Esophagus muscularis mucosa (tissue), 4 donors: Measurements from ENCODE around the gene CDC14B. TPM values are rescaled to one million over a fixed set of nuclear protein-coding genes. Genes with fewer than 3 reads are reported as not detected.

Experiments used
- DNase-seq: peaks from one replicate; pipeline ENCODE4 v3.0.0-alpha.2; 2017; ENCODE audit errors: extremely low spot score
- H3K27ac ChIP-seq, 4 donors: fragments of 200-600 bp; sonication (generic); replicated peaks in 1 of 4; 1 replicate in 3 of 4; 2 replicates in 1 of 4; pipeline ENCODE4 v1.5.1; 2016 to 2019; ENCODE audit warnings: mild to moderate bottlenecking in 1 of 4
- H3K27me3 ChIP-seq, 4 donors: fragments of 200-600 bp; sonication (generic); one replicate each; pipeline versions ENCODE4 v1.5.1 to v1.6.0; 2016 to 2019
- H3K36me3 ChIP-seq, 4 donors: fragments of 200-600 bp; sonication (generic); one replicate each; pipeline ENCODE4 v1.5.1; 2016 to 2019
- H3K4me1 ChIP-seq, 4 donors: fragments of 200-600 bp; sonication (generic); one replicate each; pipeline ENCODE4 v1.5.1; 2016 to 2019
- H3K4me3 ChIP-seq, 4 donors: fragments of 200-600 bp; sonication (generic); 1 replicate in 2 of 4; 2 replicates in 2 of 4; pipeline ENCODE4 v1.5.1; 2016 to 2019; ENCODE audit warnings: mild to moderate bottlenecking in 4 of 4, moderate library complexity in 1 of 4
- H3K9me3 ChIP-seq, 4 donors: fragments of 200-600 bp; sonication (generic); 1 replicate in 3 of 4; 2 replicates in 1 of 4; pipeline ENCODE4 v1.5.1; 2016 to 2019
- CTCF ChIP-seq, 3 experiments: fragments of 200-600 bp in 2 of 3; fragments of 450-650 bp in 1 of 3; sonication (generic) in 2 of 3; IDR thresholded peaks; one replicate each; pipeline ENCODE4 v1.5.1; 2017 to 2019; ENCODE audit warnings: antibody characterized with exemption in 3 of 3, mild to moderate bottlenecking in 2 of 3, moderate library complexity in 1 of 3
- EP300 ChIP-seq: sonication (generic); formaldehyde crosslinking; IDR thresholded peaks from one replicate; pipeline ENCODE4 v1.6.1; 2017; ENCODE audit warnings: antibody characterized with exemption
- POLR2A ChIP-seq: fragments of 450-650 bp; IDR thresholded peaks from one replicate; pipeline ENCODE4 v1.6.1; 2017; ENCODE audit warnings: antibody characterized with exemption, moderate library complexity, mild to moderate bottlenecking, low read depth
- POLR2AphosphoS5 ChIP-seq, 2 donors: sonication (generic); formaldehyde crosslinking; IDR thresholded peaks; one replicate each; pipeline ENCODE4 v1.6.1; 2017; ENCODE audit warnings: antibody characterized with exemption in 2 of 2
- WGBS: methylation state at CpG from one replicate; pipeline ENCODE4 v1.1.5; 2018; 5-methylcytosine and 5-hydroxymethylcytosine counted together
- intact Hi-C: fragments of 100-400 bp; cut with DNase I; formaldehyde crosslinking; loops from one replicate; pipeline ENCODE4 v1.15.1; 2023
- total RNA-seq, 4 donors: library from RNA; depleted of rRNA; stranded (reverse); fragments of >200 nt; gene quantifications; one replicate each; pipeline versions ENCODE4 v1.1.0 to v1.2.1, GENCODE V29; 2016

CDC14B gene
- total RNA-seq, 4 donors from 2014 or later: 22.0 to 39.7 (median 27.0) TPM

- Histone ChIP-seq H3K4me1 (peaks cover 0 to 6% (median 2%) of the 10 kb centered on the region in 4 donors), H3K36me3 (peaks cover 24 to 65% (median 48%) of the 10 kb centered on the region in 4 donors), H3K9me3 (no peaks in the 10 kb centered on the region), H3K27ac (no peak overlapping the region), H3K27me3 (no peaks in the 10 kb centered on the region), H3K4me3 (no peak overlapping the region)
- TF ChIP-seq POLR2AphosphoS5 (IDR thresholded peaks at IDR 0.05) (no peak), POLR2A (no peak), CTCF (IDR thresholded peaks at IDR 0.05) (no peak), EP300 (no peak)
- WGBS: 77% methylated on average over 13 of the region's 13 CpGs
- DNase-seq: no peak
- intact Hi-C loops: no loop called here
Measured at GRCh38 chr9:96493757-96494156, 125.9 kb downstream of the CDC14B start.

- intact Hi-C loops: no loop called here
- Histone ChIP-seq H3K4me3 (no peak overlapping the region), H3K9me3 (no peaks in the 10 kb centered on the region), H3K27me3 (no peaks in the 10 kb centered on the region), H3K36me3 (peaks cover 29 to 72% (median 55%) of the 10 kb centered on the region in 4 donors), H3K4me1 (peaks cover 4 to 13% (median 6%) of the 10 kb centered on the region in 4 donors), H3K27ac (no peak overlapping the region)
- WGBS: 82% methylated on average over 12 of the region's 12 CpGs
- TF ChIP-seq EP300 (no peak), CTCF (IDR thresholded peaks at IDR 0.05) (no peak), POLR2A (no peak), POLR2AphosphoS5 (IDR thresholded peaks at IDR 0.05) (no peak)
- DNase-seq: no peak
Measured at GRCh38 chr9:96492993-96493531, 126.6 kb downstream of the CDC14B start.

GRCh38 chr9:96491880-96492525 is 127.6 kb downstream of the CDC14B start:
- no peak overlapping the region for H3K4me3 ChIP-seq
- H3K9me3 ChIP-seq: no peaks in the 10 kb centered on the region
- H3K4me1 ChIP-seq: peaks cover 15 to 24% (median 16%) of the 10 kb centered on the region in 4 donors
- no peak overlapping the region for H3K27ac ChIP-seq
- no peaks in the 10 kb centered on the region for H3K27me3 ChIP-seq
- no peak for DNase-seq
- intact Hi-C loops: no loop called here
- WGBS: no CpG with 5 or more reads among the region's 17 CpGs
- peaks cover 29 to 75% (median 56%) of the 10 kb centered on the region in 4 donors for H3K36me3 ChIP-seq
- TF ChIP-seq POLR2AphosphoS5 (IDR thresholded peaks at IDR 0.05): no peak
- no peak for TF ChIP-seq CTCF (IDR thresholded peaks at IDR 0.05)
- TF ChIP-seq POLR2A: no peak
- no peak for TF ChIP-seq EP300

- H3K36me3 ChIP-seq: peaks cover 29 to 71% (median 56%) of the 10 kb centered on the region in 4 donors
- TF ChIP-seq POLR2A (no peak), CTCF (IDR thresholded peaks at IDR 0.05) (no peak), EP300 (no peak), POLR2AphosphoS5 (IDR thresholded peaks at IDR 0.05) (no peak)
- no peaks in the 10 kb centered on the region for H3K27me3 ChIP-seq
- 81% methylated on average over 9 of the region's 10 CpGs for WGBS
- peaks cover 22 to 31% (median 24%) of the 10 kb centered on the region in 4 donors for H3K4me1 ChIP-seq
- H3K4me3 ChIP-seq: no peak overlapping the region
- DNase-seq: no peak
- no peaks in the 10 kb centered on the region for H3K9me3 ChIP-seq
- peak overlapping the region in 1 of 4 donors; percentile 36 for H3K27ac ChIP-seq
- intact Hi-C loops: no loop called here
Measured at GRCh38 chr9:96491079-96491879, 128.4 kb downstream of the CDC14B start.
